Spleen (tissue), 7 donors: ENCODE results near the gene PACSIN3.

ENCODE experiments used
- CTCF ChIP-seq, 11 experiments: fragments of 200-600 bp in 7 of 11; fragments of 450-650 bp in 4 of 11; sonication (generic) in 4 of 11; IDR thresholded peaks in 8 of 11; conservative IDR thresholded peaks in 3 of 11; 1 replicate in 7 of 11; 2 replicates in 4 of 11; pipeline versions ENCODE4 v1.4.0 to v1.8.0; 2016 to 2021; ENCODE audit warnings: antibody characterized with exemption in 11 of 11, inconsistent platforms in 4 of 11, mild to moderate bottlenecking in 1 of 11
- POLR2A ChIP-seq, 3 donors: fragments of 450-650 bp; IDR thresholded peaks; one replicate each; pipeline ENCODE4 v1.5.1; 2017; ENCODE audit warnings: antibody characterized with exemption in 3 of 3, mild to moderate bottlenecking in 1 of 3
- donor health status: DM: no; HTN: no; CAD: no; lungs with moderate emphysema.
- donor health status: DM: no; HTN: no; CAD: no.
- donor health status: DM: no; HTN: no; CAD: no.

GRCh38 chr11:47148270-47148669 lies 38.0 kb downstream of the PACSIN3 start:
- TF ChIP-seq CTCF (IDR thresholded peaks at IDR 0.05 in 8 of 11, conservative IDR thresholded peaks at IDR 0.05 in 3 of 11) = no peak
- TF ChIP-seq POLR2A (IDR thresholded peaks at IDR 0.05) = no peak
